HG03520 (cell line): Measurements from ENCODE around the gene SLC2A6.
"Not testable (repeated sequence)": the region's sequence is repeated elsewhere in the genome, so short reads cannot be mapped to it uniquely, and the experiment has no call there.

Experiments
- ATAC-seq: cut with Tn5 transposase; IDR thresholded peaks from one replicate; pipeline ENCODE4 v1.9.1; 2021; ENCODE audit warnings: mild to moderate bottlenecking, moderate library complexity; ENCODE audit not compliant: unreplicated experiment

Gene SLC2A6

GRCh38 chr9:133463864-133464615 lies 14.9 kb downstream of the SLC2A6 start:
- no peak for ATAC-seq

- ATAC-seq: no peak
Observed at GRCh38 chr9:133463234-133463863, 15.6 kb downstream of the SLC2A6 start.

GRCh38 chr9:133461975-133462374 lies 16.9 kb downstream of the SLC2A6 start:
- ATAC-seq: no peak

GRCh38 chr9:133460405-133461175 lies 18.3 kb downstream of the SLC2A6 start:
- peak; percentile 11 for ATAC-seq

- peak; percentile 68 for ATAC-seq
Observed at GRCh38 chr9:133459476-133460404, 19.2 kb downstream of the SLC2A6 start, which contains the start of gene CACFD1. Gene CACFD1 (plus strand): TSS chr9:133459978. CDS start chr9:133460067, 89 bp downstream.

- ATAC-seq: no peak
Observed at GRCh38 chr9:133458643-133459312, 20.1 kb downstream of the SLC2A6 start.

GRCh38 chr9:133457748-133458147 lies 21.2 kb downstream of the SLC2A6 start:
- ATAC-seq: no peak

GRCh38 chr9:133457233-133457632 lies 21.7 kb downstream of the SLC2A6 start:
- no peak for ATAC-seq

- ATAC-seq: no peak
Observed at GRCh38 chr9:133456409-133456808, 22.5 kb downstream of the SLC2A6 start.

- ATAC-seq: no peak
Observed at GRCh38 chr9:133455936-133456335, 23.0 kb downstream of the SLC2A6 start.

- no peak for ATAC-seq
Observed at GRCh38 chr9:133454943-133455673, 23.8 kb downstream of the SLC2A6 start.

- no peak for ATAC-seq
Observed at GRCh38 chr9:133454325-133454724, 24.6 kb downstream of the SLC2A6 start.

- ATAC-seq: no peak
Observed at GRCh38 chr9:133453651-133454050, 25.2 kb downstream of the SLC2A6 start.

- no peak for ATAC-seq
Observed at GRCh38 chr9:133452562-133452961, 26.3 kb downstream of the SLC2A6 start.

GRCh38 chr9:133451865-133452264 lies 27.0 kb downstream of the SLC2A6 start:
- not testable (repeated sequence) for ATAC-seq

GRCh38 chr9:133449760-133450159 lies 29.1 kb downstream of the SLC2A6 start:
- no peak for ATAC-seq

GRCh38 chr9:133448487-133448972 lies 30.4 kb downstream of the SLC2A6 start:
- no peak for ATAC-seq

GRCh38 chr9:133445293-133445969 lies 33.5 kb downstream of the SLC2A6 start:
- ATAC-seq: no peak

GRCh38 chr9:133443982-133444381 lies 34.9 kb downstream of the SLC2A6 start:
- no peak for ATAC-seq
